ENCODE results near the gene ZNF831.

Gene ZNF831

GRCh38 chr20:59182401-59183044, 18.9 kb downstream of the ZNF831 start:
- no peak for DNase-seq

- no peak for DNase-seq
Observed at GRCh38 chr20:59183751-59184150, 20.1 kb downstream of the ZNF831 start.

DNA sequence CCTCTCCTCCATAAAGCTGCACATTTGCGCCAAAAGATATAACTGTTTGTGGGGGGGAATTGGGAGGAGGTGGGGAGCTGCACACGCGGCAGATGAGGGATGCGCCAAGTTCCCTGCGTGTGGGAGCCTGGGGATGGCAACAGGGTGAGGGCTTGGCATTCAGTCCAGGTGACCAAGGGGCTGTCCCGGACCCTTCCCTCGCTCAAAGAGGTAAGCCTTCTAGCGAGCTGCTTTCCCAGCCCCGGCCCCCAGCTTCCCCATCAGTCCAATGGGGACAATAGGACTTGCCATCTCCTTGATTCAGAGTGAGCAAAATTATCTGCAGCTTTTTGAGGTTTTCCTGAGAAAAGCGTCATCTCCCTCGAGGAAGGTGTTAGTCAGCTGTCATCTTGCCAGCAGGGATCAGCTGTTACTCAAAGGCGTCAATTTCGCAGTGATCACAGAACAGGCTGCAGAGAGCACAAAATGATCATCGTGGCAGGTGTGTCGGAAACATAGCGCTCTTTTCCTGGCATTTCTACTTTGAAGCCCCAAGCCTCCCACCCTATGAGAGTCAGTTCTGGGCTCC, 21.3 kb downstream of the ZNF831 start:
- DNase-seq, result peak; percentile 36 to 38

- no peak for DNase-seq
Observed at GRCh38 chr20:59185809-59186208, 22.2 kb downstream of the ZNF831 start.

GRCh38 chr20:59190466-59190865, 26.8 kb downstream of the ZNF831 start:
- DNase-seq, result no peak

GRCh38 chr20:59191036-59191755, 27.6 kb downstream of the ZNF831 start:
- DNase-seq, result no peak

DNA sequence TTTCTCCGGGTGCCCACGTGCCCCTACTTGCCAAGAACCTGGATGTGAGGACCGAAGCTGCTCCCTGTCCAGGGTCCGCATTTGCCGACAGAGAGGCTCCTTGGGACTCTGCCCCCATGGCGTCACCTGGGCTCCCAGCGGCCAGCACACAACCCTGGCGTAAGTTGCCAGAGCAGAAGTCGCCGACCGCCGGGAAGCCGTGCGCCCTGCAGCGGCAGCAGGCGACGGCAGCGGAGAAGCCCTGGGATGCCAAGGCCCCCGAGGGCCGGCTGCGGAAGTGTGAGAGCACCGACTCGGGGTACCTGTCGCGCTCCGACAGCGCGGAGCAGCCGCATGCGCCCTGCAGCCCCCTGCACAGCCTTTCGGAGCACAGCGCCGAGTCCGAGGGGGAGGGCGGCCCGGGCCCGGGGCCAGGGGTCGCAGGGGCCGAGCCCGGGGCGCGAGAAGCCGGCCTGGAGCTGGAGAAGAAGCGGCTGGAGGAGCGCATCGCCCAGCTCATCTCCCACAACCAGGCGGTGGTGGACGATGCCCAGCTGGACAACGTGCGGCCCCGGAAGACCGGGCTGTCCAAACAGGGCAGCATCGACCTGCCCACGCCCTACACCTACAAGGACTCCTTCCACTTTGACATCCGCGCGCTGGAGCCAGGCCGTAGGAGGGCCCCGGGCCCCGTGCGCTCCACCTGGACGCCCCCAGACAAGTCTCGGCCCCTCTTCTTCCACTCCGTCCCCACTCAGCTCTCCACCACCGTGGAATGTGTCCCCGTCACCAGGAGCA, 28.3 kb downstream of the ZNF831 start:
- DNase-seq, result no peak

DNA sequence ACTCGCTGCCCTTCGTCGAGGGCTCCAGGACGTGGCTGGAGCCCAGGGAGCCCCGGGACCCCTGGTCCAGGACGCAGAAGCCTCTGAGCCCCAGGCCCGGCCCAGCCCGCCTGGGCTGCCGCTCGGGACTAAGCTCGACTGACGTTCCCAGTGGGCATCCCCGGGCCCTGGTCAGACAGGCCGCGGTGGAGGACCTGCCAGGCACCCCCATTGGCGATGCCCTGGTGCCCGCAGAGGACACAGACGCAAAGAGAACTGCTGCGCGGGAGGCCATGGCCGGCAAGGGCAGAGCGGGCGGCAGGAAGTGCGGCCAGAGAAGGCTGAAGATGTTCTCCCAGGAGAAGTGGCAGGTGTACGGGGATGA, 28.9 kb downstream of the ZNF831 start:
- no peak for DNase-seq

DNA sequence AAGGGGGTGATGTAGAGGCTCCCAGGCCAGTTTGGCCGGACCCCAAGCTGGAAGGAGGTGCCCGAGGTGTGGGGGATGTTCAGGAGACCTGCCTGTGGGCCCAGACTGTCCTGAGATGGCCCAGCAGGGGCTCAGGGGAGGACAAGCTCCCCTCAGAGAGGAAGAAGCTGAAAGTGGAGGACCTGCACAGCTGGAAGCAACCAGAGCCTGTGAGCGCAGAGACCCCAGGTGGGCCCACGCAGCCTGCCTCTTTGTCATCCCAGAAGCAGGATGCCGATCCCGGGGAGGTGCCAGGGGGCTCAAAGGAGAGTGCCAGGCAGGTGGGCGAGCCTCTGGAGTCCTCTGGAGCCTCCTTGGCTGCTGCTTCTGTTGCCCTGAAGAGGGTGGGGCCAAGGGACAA, 29.7 kb downstream of the ZNF831 start:
- no peak for DNase-seq

DNA sequence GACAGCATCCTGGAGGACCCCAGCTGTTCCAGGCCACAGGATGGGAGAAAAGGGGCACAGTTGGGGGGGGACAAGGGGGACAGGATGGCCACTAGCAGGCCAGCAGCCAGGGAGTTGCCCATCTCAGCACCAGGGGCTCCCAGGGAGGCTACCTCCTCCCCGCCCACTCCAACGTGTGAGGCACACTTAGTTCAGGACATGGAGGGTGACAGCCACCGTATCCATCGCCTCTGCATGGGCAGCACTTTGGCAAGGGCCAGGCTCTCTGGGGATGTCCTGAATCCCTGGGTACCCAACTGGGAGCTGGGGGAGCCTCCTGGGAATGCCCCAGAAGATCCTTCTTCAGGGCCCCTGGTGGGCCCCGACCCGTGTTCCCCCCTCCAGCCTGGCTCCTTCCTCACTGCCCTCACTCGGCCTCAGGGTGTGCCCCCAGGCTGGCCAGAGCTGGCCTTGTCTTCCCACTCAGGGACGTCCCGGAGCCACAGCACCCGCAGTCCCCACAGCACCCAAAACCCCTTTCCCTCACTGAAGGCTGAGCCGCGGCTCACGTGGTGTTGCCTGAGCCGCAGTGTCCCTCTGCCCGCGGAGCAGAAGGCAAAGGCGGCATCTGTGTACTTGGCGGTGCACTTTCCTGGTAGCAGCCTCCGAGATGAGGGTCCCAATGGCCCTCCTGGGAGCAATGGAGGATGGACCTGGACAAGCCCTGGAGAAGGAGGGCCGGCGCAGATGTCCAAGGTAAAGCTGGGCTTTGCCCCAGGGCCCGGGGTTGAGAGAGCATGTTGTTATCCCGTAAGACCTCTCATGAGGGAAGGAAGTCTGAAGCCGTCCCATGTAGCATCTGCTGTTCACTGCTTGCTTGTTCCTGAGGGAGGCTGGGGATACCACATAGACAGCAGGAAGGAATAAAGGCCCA, 30.7 kb downstream of the ZNF831 start:
- no peak for DNase-seq

- no peak for DNase-seq
Observed at GRCh38 chr20:59195316-59195993, 31.8 kb downstream of the ZNF831 start.

- DNase-seq, result no peak
Observed at GRCh38 chr20:59204165-59204894, 40.7 kb downstream of the ZNF831 start.

GRCh38 chr20:59205044-59205443, 41.4 kb downstream of the ZNF831 start:
- DNase-seq, result no peak

- no peak for DNase-seq
Observed at GRCh38 chr20:59207235-59207634, 43.6 kb downstream of the ZNF831 start.

- peak; percentile 82 to 87 for DNase-seq
Observed at GRCh38 chr20:59207742-59208357, 44.2 kb downstream of the ZNF831 start.

GRCh38 chr20:59210186-59210585, 46.6 kb downstream of the ZNF831 start:
- DNase-seq, result no peak

- no peak for DNase-seq
Observed at GRCh38 chr20:59211208-59211765, 47.7 kb downstream of the ZNF831 start.

DNA sequence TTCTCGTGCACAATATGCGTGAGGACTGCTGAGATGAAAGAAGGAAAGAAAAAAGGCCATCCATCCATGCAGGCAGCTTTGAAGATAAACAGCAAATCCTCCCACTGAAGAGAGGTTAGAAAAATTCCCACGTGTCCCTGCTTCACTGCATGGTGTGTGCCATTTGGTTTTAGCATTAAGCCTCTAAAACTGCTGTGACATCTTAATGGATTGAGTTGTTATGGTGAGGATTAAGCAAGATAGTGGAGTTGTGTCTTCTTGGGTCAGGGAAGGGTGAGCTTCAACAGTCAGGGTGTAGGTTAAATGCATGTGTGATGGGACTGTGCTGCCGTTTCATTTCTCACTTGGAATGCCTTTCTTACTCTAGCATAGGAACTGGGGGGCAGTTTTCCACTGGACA, 50.5 kb downstream of the ZNF831 start:
- no peak for DNase-seq

- no peak for DNase-seq
Observed at GRCh38 chr20:59214606-59215547, 51.3 kb downstream of the ZNF831 start.

All from activated CD4-positive, alpha-beta T cell treated with anti-CD3 and anti-CD28 coated beads, Interleukin-2, amount 50 U/mL, for 48 hours (primary cell).